Measurements from ENCODE around the gene ZDHHC11.
"Not testable (repeated sequence)": the region's sequence is repeated elsewhere in the genome, so short reads cannot be mapped to it uniquely, and the experiment has no call there.

Gene ZDHHC11

GRCh38 chr5:749101-749670 is 101.6 kb downstream of the ZDHHC11 start:
- Histone ChIP-seq H3K27ac (replicated peaks) (no peak overlapping the region), H3K27me3 (ENCODE audit: insufficient read depth, poor library complexity, severe bottlenecking) (no peaks in the 10 kb centered on the region), H3K4me3 (replicated peaks; ENCODE audit: insufficient read depth, low read length) (no peak overlapping the region)
- no peak for DNase-seq (ENCODE audit: low read depth in 1 of 2, low spot score in 1 of 2)
- TF ChIP-seq GABPA (IDR thresholded peaks at IDR 0.05; ENCODE audit: low read depth) (no peak), REST (IDR thresholded peaks at IDR 0.05; ENCODE audit: insufficient replicate concordance, low read depth) (no peak), SPI1 (IDR thresholded peaks at IDR 0.05; ENCODE audit: borderline replicate concordance, low read depth) (no peak), POLR2AphosphoS5 (IDR thresholded peaks at IDR 0.05; ENCODE audit: low read depth) (no peak), CTCF (IDR thresholded peaks at IDR 0.05; ENCODE audit: insufficient read depth, low read length) (no peak)

GRCh38 chr5:748011-748980 is 102.5 kb downstream of the ZDHHC11 start:
- not testable (repeated sequence) for DNase-seq (ENCODE audit: low read depth in 1 of 2, low spot score in 1 of 2); H3K4me3 ChIP-seq (replicated peaks; ENCODE audit: insufficient read depth, low read length); H3K27me3 ChIP-seq (ENCODE audit: insufficient read depth, poor library complexity, severe bottlenecking); H3K27ac ChIP-seq (replicated peaks)

- not testable (repeated sequence) for H3K27ac ChIP-seq (replicated peaks); H3K27me3 ChIP-seq (ENCODE audit: insufficient read depth, poor library complexity, severe bottlenecking); H3K4me3 ChIP-seq (replicated peaks; ENCODE audit: insufficient read depth, low read length)
These were observed 103.4 kb downstream of the ZDHHC11 start for GRCh38 chr5:747303-747844.

GRCh38 chr5:746258-746761 is 104.5 kb downstream of the ZDHHC11 start:
- Histone ChIP-seq H3K27ac (replicated peaks) (no peak overlapping the region), H3K4me3 (replicated peaks; ENCODE audit: insufficient read depth, low read length) (no peak overlapping the region), H3K27me3 (ENCODE audit: insufficient read depth, poor library complexity, severe bottlenecking) (no peaks in the 10 kb centered on the region)
- TF ChIP-seq GABPA (IDR thresholded peaks at IDR 0.05; ENCODE audit: low read depth) (no peak), POLR2AphosphoS5 (IDR thresholded peaks at IDR 0.05; ENCODE audit: low read depth) (no peak), CTCF (IDR thresholded peaks at IDR 0.05; ENCODE audit: insufficient read depth, low read length) (no peak), SPI1 (IDR thresholded peaks at IDR 0.05; ENCODE audit: borderline replicate concordance, low read depth) (no peak), REST (IDR thresholded peaks at IDR 0.05; ENCODE audit: insufficient replicate concordance, low read depth) (no peak)
- DNase-seq (ENCODE audit: low read depth in 1 of 2, low spot score in 1 of 2) = no peak

More at GRCh38 chr5:747303-747844, 103.4 kb downstream of the ZDHHC11 start:
- DNase-seq (ENCODE audit: low read depth in 1 of 2, low spot score in 1 of 2) = not testable (repeated sequence)
